Right lobe of liver (tissue), 6 donors: Measurements from ENCODE around the gene PGM2L1. TPM values are rescaled to one million over a fixed set of nuclear protein-coding genes. Genes with fewer than 3 reads are reported as not detected.

Experiments
- ATAC-seq, 4 donors: fragments of 200-7000 bp; cut with Tn5 transposase; one replicate each; pipeline ENCODE4 v1.9.1; 2020; ENCODE audit warnings: mild to moderate bottlenecking in 4 of 4, moderate library complexity in 4 of 4
- DNase-seq, 3 donors: peaks; one replicate each; pipeline ENCODE4 v3.0.0-alpha.2; 2020
- H3K27ac ChIP-seq, 3 donors: fragments of 200-600 bp; one replicate each; pipeline ENCODE4 v1.8.0; 2022
- H3K27me3 ChIP-seq, 2 donors: fragments of 200-600 bp; one replicate each; pipeline ENCODE4 v1.8.0; 2022
- H3K36me3 ChIP-seq, 4 donors: fragments of 200-600 bp; sonication (generic) in 1 of 4; one replicate each; pipeline versions ENCODE4 v1.5.1 to v1.8.0; 2017 to 2022; ENCODE audit warnings: control low read depth in 1 of 4
- H3K4me1 ChIP-seq, 4 donors: fragments of 200-600 bp; sonication (generic) in 1 of 4; one replicate each; pipeline versions ENCODE4 v1.5.1 to v1.8.0; 2017 to 2022; ENCODE audit warnings: control low read depth in 1 of 4
- H3K4me3 ChIP-seq, 3 donors: fragments of 200-600 bp; one replicate each; pipeline ENCODE4 v1.8.0; 2022
- H3K9me3 ChIP-seq, 4 donors: fragments of 200-600 bp; sonication (generic) in 1 of 4; one replicate each; pipeline versions ENCODE4 v1.5.1 to v1.8.0; 2017 to 2022; ENCODE audit warnings: control low read depth in 1 of 4
- CTCF ChIP-seq, 4 donors: fragments of 200-600 bp in 3 of 4; fragments of 450-650 bp in 1 of 4; IDR thresholded peaks; one replicate each; pipeline versions ENCODE4 v1.5.1 to v1.8.0; 2016 to 2022; ENCODE audit warnings: antibody characterized with exemption in 4 of 4, mild to moderate bottlenecking in 2 of 4
- POLR2A ChIP-seq: fragments of 450-650 bp; IDR thresholded peaks from one replicate; pipeline ENCODE4 v1.6.1; 2017; ENCODE audit warnings: antibody characterized with exemption, mild to moderate bottlenecking
- WGBS: methylation state at CpG from one replicate; pipeline ENCODE4 v1.1.6; 2018; ENCODE audit warnings: low coverage, low lambda C conversion rate; ENCODE audit not compliant: insufficient coverage; ENCODE audit errors: missing lambda C conversion rate; 5-methylcytosine and 5-hydroxymethylcytosine counted together
- intact Hi-C, 2 donors: fragments of 100-400 bp; cut with DNase I; formaldehyde crosslinking; loops; one replicate each; pipeline versions ENCODE4 v1.11.2 to v1.14.1; 2022
- total RNA-seq, 6 experiments: library from RNA; depleted of rRNA in 2 of 6; stranded (reverse); fragments of >200 nt in 2 of 6; fragmentation: NEBNext Ultra II Directional in 3 of 6; extraction: Animal tissue kit (Norgen Biotek cat#: 25700) in 3 of 6; gene quantifications; one replicate each; pipeline versions ENCODE4 v1.1.0 to v1.2.4, GENCODE V29; 2016 to 2023
- donor health status: DM: no; HTN: yes; CAD: no.
- donor health status: DM: no; HTN: no; CAD: no.
- donor health status: DM: no; HTN: no; CAD: no.
- donor health status: DM: no; HTN: yes; CAD: no.
- donor health status: DM: no; HTN: yes; CAD: no.

The PGM2L1 gene
- total RNA-seq, 6 experiments from 2014 or later, result 0.92 to 2.0 (median 1.2) TPM

- Histone ChIP-seq H3K9me3 (no peaks in the 10 kb centered on the region), H3K27ac (no peak overlapping the region), H3K36me3 (no peaks in the 10 kb centered on the region), H3K4me1 (no peaks in the 10 kb centered on the region), H3K4me3 (no peak overlapping the region), H3K27me3 (no peaks in the 10 kb centered on the region)
- intact Hi-C loops, result no loop called here
- TF ChIP-seq POLR2A, result no peak
- TF ChIP-seq CTCF (IDR thresholded peaks at IDR 0.05), result no peak
- DNase-seq (no peak), ATAC-seq (no peak)
- 64% methylated on average over 3 of the region's 3 CpGs for WGBS
Measured at GRCh38 chr11:74299015-74299414, 99.2 kb downstream of the PGM2L1 start.

GRCh38 chr11:74297484-74297883, 100.7 kb downstream of the PGM2L1 start:
- no peaks in the 10 kb centered on the region for H3K4me1 ChIP-seq
- intact Hi-C loops, result no loop called here
- H3K9me3 ChIP-seq, result no peaks in the 10 kb centered on the region
- H3K36me3 ChIP-seq, result no peaks in the 10 kb centered on the region
- ATAC-seq (no peak), DNase-seq (no peak)
- 75% methylated on average over 1 of the region's 1 CpG for WGBS
- TF ChIP-seq POLR2A, result no peak
- TF ChIP-seq CTCF (IDR thresholded peaks at IDR 0.05), result no peak
- no peaks in the 10 kb centered on the region for H3K27me3 ChIP-seq
- no peak overlapping the region for H3K4me3 ChIP-seq
- H3K27ac ChIP-seq, result no peak overlapping the region

- Histone ChIP-seq H3K4me1 (no peaks in the 10 kb centered on the region), H3K9me3 (no peaks in the 10 kb centered on the region), H3K36me3 (no peaks in the 10 kb centered on the region), H3K27ac (no peak overlapping the region), H3K4me3 (no peak overlapping the region), H3K27me3 (no peaks in the 10 kb centered on the region)
- WGBS, result 37% methylated on average over 4 of the region's 4 CpGs
- intact Hi-C loops, result no loop called here
- TF ChIP-seq CTCF (IDR thresholded peaks at IDR 0.05), result no peak
- no peak for TF ChIP-seq POLR2A
- ATAC-seq, result no peak
- DNase-seq, result no peak
Measured at GRCh38 chr11:74288911-74289310, 109.3 kb downstream of the PGM2L1 start.

GRCh38 chr11:74288161-74288560, 110.1 kb downstream of the PGM2L1 start:
- H3K27me3 ChIP-seq, result no peaks in the 10 kb centered on the region
- H3K36me3 ChIP-seq, result no peaks in the 10 kb centered on the region
- ATAC-seq, result peak in 2 of 4 donors; percentile 56 to 62
- 67% methylated on average over 1 of the region's 1 CpG for WGBS
- H3K9me3 ChIP-seq, result no peaks in the 10 kb centered on the region
- TF ChIP-seq CTCF (IDR thresholded peaks at IDR 0.05) (no peak), POLR2A (no peak)
- H3K27ac ChIP-seq, result no peak overlapping the region
- no peaks in the 10 kb centered on the region for H3K4me1 ChIP-seq
- H3K4me3 ChIP-seq, result no peak overlapping the region
- intact Hi-C loops, result no loop called here
- no peak for DNase-seq

- H3K4me1 ChIP-seq, result no peaks in the 10 kb centered on the region
- H3K27me3 ChIP-seq, result no peaks in the 10 kb centered on the region
- no peaks in the 10 kb centered on the region for H3K9me3 ChIP-seq
- H3K4me3 ChIP-seq, result no peak overlapping the region
- no peak overlapping the region for H3K27ac ChIP-seq
- ATAC-seq (no peak), DNase-seq (no peak)
- WGBS, result 93% methylated on average over 2 of the region's 2 CpGs
- no peaks in the 10 kb centered on the region for H3K36me3 ChIP-seq
- intact Hi-C loops, result no loop called here
- TF ChIP-seq POLR2A (no peak), CTCF (IDR thresholded peaks at IDR 0.05) (no peak)
Measured at GRCh38 chr11:74284466-74284865, 113.8 kb downstream of the PGM2L1 start.
